Transverse colon (tissue), 4 donors: Measurements from ENCODE around the gene PDIA2.

ENCODE experiments used
- CTCF ChIP-seq, 5 experiments: fragments of 200-600 bp in 3 of 5; fragments of 450-650 bp in 2 of 5; sonication (generic) in 3 of 5; IDR thresholded peaks; 1 replicate in 2 of 5; 2 replicates in 3 of 5; pipeline ENCODE4 v1.5.1; 2016 to 2017; ENCODE audit warnings: antibody characterized with exemption in 5 of 5, inconsistent platforms in 3 of 5, mild to moderate bottlenecking in 2 of 5, moderate library complexity in 1 of 5
- EP300 ChIP-seq: sonication (generic); formaldehyde crosslinking; IDR thresholded peaks from one replicate; pipeline ENCODE4 v1.6.1; 2017; ENCODE audit warnings: antibody characterized with exemption, low read depth
- POLR2AphosphoS5 ChIP-seq, 3 donors: sonication (generic); formaldehyde crosslinking; IDR thresholded peaks; one replicate each; pipeline ENCODE4 v1.6.1; 2016; ENCODE audit warnings: antibody characterized with exemption in 3 of 3

GRCh38 chr16:290015-290680, 7.2 kb downstream of the PDIA2 start:
- TF ChIP-seq CTCF (IDR thresholded peaks at IDR 0.05), result no peak
- TF ChIP-seq EP300, result no peak
- no peak for TF ChIP-seq POLR2AphosphoS5 (IDR thresholded peaks at IDR 0.05)
